Calu3 (cell line): ENCODE measurements around the gene QPCTL. TPM values are rescaled to one million over a fixed set of nuclear protein-coding genes. Genes with fewer than 3 reads are reported as not detected.

ENCODE experiments used
- BruUV-seq: library from RNA; stranded (reverse); fragments of 400-500 nt; replicated peaks from 2 replicates; lab custom pipeline; 2021; lab: Mats Ljungman, UMichigan
- CTCF ChIA-PET: fragments of 300-600 bp; sonication (Branson Sonifier 250); formaldehyde crosslinking; loops from one replicate; lab custom pipeline; 2022; ENCODE audit warnings: antibody characterized with exemption; lab: Charles Lee
- DNase-seq: peaks from one replicate; pipeline ENCODE4 v3.0.0; 2022
- H3K27ac Mint-ChIP-seq: one replicate; pipeline ENCODE4 v1.8.0; 2022; ENCODE audit warnings: mixed read lengths; ENCODE audit not compliant: unreplicated experiment
- H3K27me3 Mint-ChIP-seq: one replicate; pipeline ENCODE4 v1.8.0; 2022; ENCODE audit warnings: mixed read lengths; ENCODE audit not compliant: unreplicated experiment
- H3K36me3 Mint-ChIP-seq: one replicate; pipeline ENCODE4 v1.8.0; 2022; ENCODE audit warnings: mild to moderate bottlenecking, moderate library complexity, mixed read lengths; ENCODE audit not compliant: insufficient read depth, unreplicated experiment
- H3K4me1 Mint-ChIP-seq: one replicate; pipeline ENCODE4 v1.8.0; 2022; ENCODE audit warnings: mild to moderate bottlenecking, low read depth, mixed read lengths; ENCODE audit not compliant: unreplicated experiment
- H3K4me3 Mint-ChIP-seq: one replicate; pipeline ENCODE4 v1.8.0; 2022; ENCODE audit warnings: mild to moderate bottlenecking, low read depth, moderate library complexity, mixed read lengths; ENCODE audit not compliant: unreplicated experiment
- H3K9me3 Mint-ChIP-seq: one replicate; pipeline ENCODE4 v1.8.0; 2022; ENCODE audit warnings: low read depth, mixed read lengths; ENCODE audit not compliant: unreplicated experiment
- CTCF ChIP-seq: fragments of 200-600 bp; IDR thresholded peaks from one replicate; pipeline ENCODE4 v1.8.0; 2022; ENCODE audit warnings: antibody characterized with exemption; ENCODE audit not compliant: unreplicated experiment
- intact Hi-C: fragments of 100-400 bp; cut with micrococcal nuclease; formaldehyde crosslinking; loops from one replicate; pipeline ENCODE4 v1.10.0; 2022; ENCODE audit not compliant: unreplicated experiment
- total RNA-seq: library from RNA; stranded (reverse); gene quantifications from 2 replicates; pipeline ENCODE4 v1.2.3, GENCODE V29; 2022

QPCTL gene
- total RNA-seq, 1 experiment from 2014 or later: 20.4 TPM

GRCh38 chr19:45668342-45668871 lies 24.1 kb upstream of the QPCTL start:
- peak overlapping the region; percentile 1 for H3K27ac Mint-ChIP-seq
- DNase-seq: no peak
- peaks cover 22% of the 10 kb centered on the region for H3K27me3 Mint-ChIP-seq
- peaks cover 22% of the 10 kb centered on the region for H3K4me1 Mint-ChIP-seq
- no TSS peak for BruUV-seq
- no peak for TF ChIP-seq CTCF
- CTCF ChIA-PET: interaction anchor here (0.7 to 2.6 kb wide), 7 partner anchors 9 to 28 kb away, joined by 3 to 9 read pairs (median 3); no protein-coding TSS in a partner anchor
- H3K9me3 Mint-ChIP-seq: no peaks in the 10 kb centered on the region
- H3K36me3 Mint-ChIP-seq: peaks cover 28% of the 10 kb centered on the region
- intact Hi-C loops: no loop called here
- H3K4me3 Mint-ChIP-seq: peak overlapping the region; percentile 66

GRCh38 chr19:45670670-45671453 lies 21.6 kb upstream of the QPCTL start:
- H3K4me1 Mint-ChIP-seq: peaks cover 22% of the 10 kb centered on the region
- H3K9me3 Mint-ChIP-seq: no peaks in the 10 kb centered on the region
- intact Hi-C loops: no loop called here
- peak overlapping the region; percentile 32 for H3K4me3 Mint-ChIP-seq
- CTCF ChIA-PET: interaction anchor here (0.5 to 1.3 kb wide), 3 partner anchors 10 to 98 kb away, joined by 3 to 5 read pairs (median 3); partner anchors contain the start of genes QPCTL, SIX5 and SNRPD2
- BruUV-seq: no TSS peak
- H3K27ac Mint-ChIP-seq: peak overlapping the region; percentile 74
- peak; percentile 84 for DNase-seq
- peaks cover 8% of the 10 kb centered on the region for H3K27me3 Mint-ChIP-seq
- peaks cover 28% of the 10 kb centered on the region for H3K36me3 Mint-ChIP-seq
- TF ChIP-seq CTCF: no peak

- no peak for DNase-seq
- Mint-ChIP-seq H3K9me3 (no peaks in the 10 kb centered on the region), H3K4me3 (no peak overlapping the region), H3K27me3 (peaks cover 8% of the 10 kb centered on the region), H3K27ac (no peak overlapping the region), H3K36me3 (peaks cover 42% of the 10 kb centered on the region), H3K4me1 (peaks cover 5% of the 10 kb centered on the region)
- no peak for TF ChIP-seq CTCF
- CTCF ChIA-PET: interaction anchor here (1.3 kb wide), 1 partner anchor 32 kb away, joined by 4 read pairs; no protein-coding TSS in a partner anchor
- no TSS peak for BruUV-seq
- intact Hi-C loops: no loop called here
Observed at GRCh38 chr19:45674946-45675345, 17.5 kb upstream of the QPCTL start.

GRCh38 chr19:45676851-45677263 lies 15.6 kb upstream of the QPCTL start:
- TF ChIP-seq CTCF: no peak
- BruUV-seq: no TSS peak
- no peaks in the 10 kb centered on the region for H3K9me3 Mint-ChIP-seq
- H3K4me1 Mint-ChIP-seq: peaks cover 4% of the 10 kb centered on the region
- peak; percentile 52 for DNase-seq
- peak overlapping the region; percentile 75 for H3K27ac Mint-ChIP-seq
- H3K4me3 Mint-ChIP-seq: peak overlapping the region; percentile 74
- intact Hi-C loops: no loop called here
- no peaks in the 10 kb centered on the region for H3K27me3 Mint-ChIP-seq
- peaks cover 35% of the 10 kb centered on the region for H3K36me3 Mint-ChIP-seq
- CTCF ChIA-PET: interaction anchor here (0.6 to 3.1 kb wide), 19 partner anchors 8 to 1625 kb away, joined by 3 to 43 read pairs (median 5); partner anchors contain the start of genes EML2, GIPR, QPCTL and SIX5
